GM12878 (cell line): Measurements from ENCODE around the gene LRRC63. TPM values are rescaled to one million over a fixed set of nuclear protein-coding genes. Genes with fewer than 3 reads are reported as not detected.

Source experiments
- ATAC-seq: fragments of 200-7000 bp; cut with Tn5 transposase; 3 replicates; pipeline ENCODE4 v1.9.1; 2020; ENCODE audit warnings: mild to moderate bottlenecking, moderate library complexity
- BruUV-seq: library from RNA; stranded (reverse); fragments of 400-500 nt; replicated peaks from 2 replicates; lab custom pipeline; 2021; lab: Mats Ljungman, UMichigan
- CTCF ChIA-PET: fragments of 300-600 bp; sonication (Branson Sonifier 250); formaldehyde crosslinking; extraction: SDS; loops from one replicate; lab custom pipeline; 2021; ENCODE audit warnings: inconsistent platforms; lab: Yijun Ruan, JAX
- POLR2A ChIA-PET: fragments of 350-600 bp; formaldehyde crosslinking; extraction: SDS; loops from one replicate; lab custom pipeline; 2021; ENCODE audit warnings: inconsistent platforms; lab: Charles Lee
- RAD21 ChIA-PET: fragments of 300-600 bp; sonication (Branson Sonifier 250); formaldehyde crosslinking; loops from one replicate; lab custom pipeline; 2023; ENCODE audit warnings: antibody characterized with exemption; ENCODE audit not compliant: unreplicated experiment; lab: Charles Lee
- SMC1A ChIA-PET: fragments of 300-600 bp; sonication (Branson Sonifier 250); formaldehyde crosslinking; loops from one replicate; lab custom pipeline; 2023; ENCODE audit not compliant: unreplicated experiment, uncharacterized antibody; lab: Charles Lee
- DNase-seq: peaks from one replicate; pipeline ENCODE4 v3.0.0-alpha.2; 2011; ENCODE audit warnings: low read depth, low spot score
- FAIRE-seq: peaks from 3 replicates; lab custom pipeline; 2011; peaks lifted over from hg19 to GRCh38; lab: Jason Lieb, UNC
- H2AFZ ChIP-seq: 2 replicates; pipeline ENCODE4 v1.6.0; 2011; ENCODE audit warnings: low read depth, low read length, control low read depth; ENCODE audit not compliant: control insufficient read depth
- H3K27ac ChIP-seq: 2 replicates; pipeline ENCODE4 v1.5.1; 2011; ENCODE audit warnings: control low read depth; ENCODE audit not compliant: control insufficient read depth, insufficient read depth
- H3K27me3 ChIP-seq, 2 experiments: replicated peaks in 1 of 2; 2 replicates each; pipeline versions ENCODE4 v1.6.0 to v1.6.1; 2011; ENCODE audit warnings: low read length in 1 of 2; ENCODE audit not compliant: control insufficient read depth in 2 of 2, insufficient read depth in 2 of 2
- H3K36me3 ChIP-seq, 2 experiments: 2 replicates each; pipeline ENCODE4 v1.5.1; 2011; ENCODE audit warnings: low read length in 1 of 2; ENCODE audit not compliant: control insufficient read depth in 2 of 2, insufficient read depth in 2 of 2
- H3K4me1 ChIP-seq: 2 replicates; pipeline ENCODE4 v1.6.1; 2011; ENCODE audit warnings: mild to moderate bottlenecking, low read length, moderate library complexity, mixed read lengths; ENCODE audit not compliant: control insufficient read depth, insufficient read depth
- H3K4me2 ChIP-seq: 2 replicates; pipeline ENCODE4 v1.6.0; 2011; ENCODE audit warnings: control low read depth; ENCODE audit not compliant: control insufficient read depth, insufficient read depth
- H3K4me3 ChIP-seq: fragments of 200-600 bp; sonication (generic); 2 replicates; pipeline ENCODE4 v1.5.1; 2016
- H3K79me2 ChIP-seq: 2 replicates; pipeline ENCODE4 v1.6.0; 2011; ENCODE audit warnings: low read length; ENCODE audit not compliant: control insufficient read depth, insufficient read depth
- H3K9ac ChIP-seq: 2 replicates; pipeline ENCODE4 v1.8.0; 2011; ENCODE audit warnings: low read length, control low read depth, mixed read lengths; ENCODE audit not compliant: control insufficient read depth, insufficient read depth
- H3K9me3 ChIP-seq: replicated peaks from 3 replicates; pipeline ENCODE4 v1.5.1; 2011; ENCODE audit warnings: mild to moderate bottlenecking, low read length; ENCODE audit not compliant: control insufficient read depth, insufficient read depth
- H4K20me1 ChIP-seq: 2 replicates; pipeline ENCODE4 v1.6.0; 2011; ENCODE audit not compliant: control insufficient read depth, insufficient read depth
- BCL11A ChIP-seq: IDR thresholded peaks from 2 replicates; pipeline ENCODE4 v1.6.1; 2011; ENCODE audit warnings: low read depth, low read length
- BCL3 ChIP-seq: IDR thresholded peaks from 2 replicates; pipeline ENCODE4 v1.6.1; 2011; ENCODE audit warnings: borderline replicate concordance, low read depth, mild to moderate bottlenecking, moderate library complexity, low read length; ENCODE audit not compliant: insufficient read depth, poor library complexity, severe bottlenecking
- BHLHE40 ChIP-seq, 2 experiments: fragments of 450-650 bp in 1 of 2; IDR thresholded peaks; 2 replicates each; pipeline ENCODE4 v1.6.1; 2011 to 2017; ENCODE audit warnings: low read depth in 2 of 2, borderline replicate concordance in 1 of 2, improper control_type of control experiment in 1 of 2, low read length in 1 of 2, mild to moderate bottlenecking in 1 of 2
- ELK1 ChIP-seq: IDR thresholded peaks from 2 replicates; pipeline ENCODE4 v1.6.1; 2012; ENCODE audit warnings: low read depth, low read length, improper control_type of control experiment
- HCFC1 ChIP-seq: fragments of 150-350 bp; IDR thresholded peaks from 2 replicates; pipeline ENCODE4 v1.6.1; 2014; ENCODE audit warnings: low read length
- NR2C2 ChIP-seq: IDR thresholded peaks from 2 replicates; pipeline ENCODE4 v1.6.1; 2011; ENCODE audit warnings: borderline replicate concordance, low read depth; ENCODE audit not compliant: control insufficient read depth, insufficient read length
- NRF1 ChIP-seq: conservative IDR thresholded peaks from 2 replicates; pipeline ENCODE4 v1.6.1; 2011; ENCODE audit warnings: mild to moderate bottlenecking, low read depth, low read length, improper control_type of control experiment
- POLR2A ChIP-seq: IDR thresholded peaks from 2 replicates; pipeline ENCODE4 v1.6.1; 2011; ENCODE audit warnings: low read depth, mild to moderate bottlenecking, low read length
- RBBP5 ChIP-seq: fragments of 200-600 bp; sonication (generic); conservative IDR thresholded peaks from 2 replicates; pipeline ENCODE4 v1.6.1; 2016
- SMC3 ChIP-seq: IDR thresholded peaks from 2 replicates; pipeline ENCODE4 v1.6.1; 2011; ENCODE audit warnings: low read length, improper control_type of control experiment, borderline replicate concordance
- STAT3 ChIP-seq: IDR thresholded peaks from 2 replicates; pipeline ENCODE4 v1.6.1; 2011; ENCODE audit warnings: low read depth, low read length, improper control_type of control experiment
- ZBTB11 ChIP-seq: fragments of 450-650 bp; formaldehyde crosslinking; IDR thresholded peaks from 2 replicates; pipeline ENCODE4 v1.5.0; 2022; ENCODE audit warnings: mild to moderate bottlenecking, missing genetic modification characterization
- ZBTB40 ChIP-seq: fragments of 450-650 bp; IDR thresholded peaks from 2 replicates; pipeline ENCODE4 v1.6.1; 2016; ENCODE audit warnings: mild to moderate bottlenecking, moderate library complexity, borderline replicate concordance
- WGBS: methylation state at CpG from one replicate; pipeline ENCODE4 v1.1.6; 2016; ENCODE audit warnings: low lambda C conversion rate; ENCODE audit not compliant: insufficient replicate concordance, insufficient coverage; ENCODE audit errors: missing lambda C conversion rate; 5-methylcytosine and 5-hydroxymethylcytosine counted together
- in situ Hi-C: fragments of 300-500 bp; cut with MboI; formaldehyde crosslinking; loops from 9 replicates; pipeline ENCODE4 v1.14.3; 2018; ENCODE audit warnings: mixed read lengths
- intact Hi-C: fragments of 100-400 bp; cut with micrococcal nuclease; formaldehyde crosslinking; loops from one replicate; pipeline ENCODE4 v1.14.2; 2022; ENCODE audit not compliant: unreplicated experiment
- polyA plus RNA-seq, 11 experiments: library from polyadenylated mRNA; depleted of rRNA in 4 of 11; unstranded in 6 of 11; stranded (reverse) in 5 of 11; fragments of >200 nt; fragmentation: Nextera tagmentation in 4 of 11; fragmentation: Illumina TruSeq in 1 of 11; extraction: Ambion mirVana in 4 of 11; extraction: Trizol in 1 of 11; gene quantifications; 1 replicate in 1 of 11; 2 replicates in 10 of 11; pipeline versions ENCODE4 v1.2.1 to v1.2.3, GENCODE V29; 2011 to 2016; ENCODE audit warnings: inconsistent platforms in 2 of 11, missing spikeins in 2 of 11, low read depth in 1 of 11
- total RNA-seq, 4 experiments: library from RNA; depleted of rRNA in 3 of 4; stranded (reverse); fragments of >200 nt in 3 of 4; fragmentation: Illumina TruSeq in 1 of 4; extraction: Trizol in 1 of 4; gene quantifications; 2 replicates each; pipeline versions ENCODE4 v1.2.1 to v1.2.3, GENCODE V29; 2013 to 2021

The LRRC63 gene
- total and polyA plus RNA-seq, 10 of the 15 experiments (the other 5 are each of a cell fraction or from before 2014, with no cell fraction given), result 0.34 to 0.98 (median 0.76) TPM; not detected in 1

GRCh38 chr13:46290434-46290833, 78.7 kb downstream of the LRRC63 start (continued):
- no peak for TF ChIP-seq ZBTB40
- TF ChIP-seq BCL11A, result no peak
- TF ChIP-seq ELK1, result no peak

- no peak overlapping the region for H2AFZ ChIP-seq
- RAD21 ChIA-PET, result no interaction called here
- no peak for ATAC-seq
- TF ChIP-seq SMC3, result no peak
- TF ChIP-seq ZBTB11, result no peak
- TF ChIP-seq POLR2A, result no peak
- no peak for TF ChIP-seq BCL3
- no peak for TF ChIP-seq NR2C2
- TF ChIP-seq STAT3, result no peak
- no peak for TF ChIP-seq NRF1
- no peak for TF ChIP-seq RBBP5
- no peak for TF ChIP-seq BHLHE40 (IDR thresholded peaks at IDR 0.05; ENCODE audit: borderline replicate concordance in 1 of 2, low read depth in 2 of 2, low read length in 1 of 2)
- no peak for TF ChIP-seq HCFC1
Measured at GRCh38 chr13:46293436-46293835, 81.7 kb downstream of the LRRC63 start.

More at GRCh38 chr13:46293436-46293835, 81.7 kb downstream of the LRRC63 start:
- FAIRE-seq (no peak), DNase-seq (no peak)
- no peaks in the 10 kb centered on the region for H3K27me3 ChIP-seq
- BruUV-seq, result no TSS peak
- SMC1A ChIA-PET, result interaction anchor here (1.1 kb wide), 2 partner anchors 11 to 28 kb away, joined by 3 to 4 read pairs; no protein-coding TSS in a partner anchor
- no peaks in the 10 kb centered on the region for H3K9me3 ChIP-seq
- peaks cover 22% of the 10 kb centered on the region for H3K4me1 ChIP-seq
- CTCF ChIA-PET, result interaction anchor here (0.7 to 7.1 kb wide), 3 partner anchors 16 to 252 kb away, joined by 3 to 57 read pairs (median 6); no protein-coding TSS in a partner anchor
- no peaks in the 10 kb centered on the region for H4K20me1 ChIP-seq
- H3K27ac ChIP-seq, result no peak overlapping the region
- no peak overlapping the region for H3K9ac ChIP-seq
- no peak overlapping the region for H3K4me2 ChIP-seq
- 25% methylated on average over 3 of the region's 3 CpGs for WGBS
- H3K36me3 ChIP-seq, result no peaks in the 10 kb centered on the region
- intact Hi-C loops (no loop called here), in situ Hi-C loops (no loop called here)
- peaks cover 6% of the 10 kb centered on the region for H3K79me2 ChIP-seq
- POLR2A ChIA-PET, result no interaction called here
- no peak overlapping the region for H3K4me3 ChIP-seq
